ENCODE results near the gene BBS9. TPM values are rescaled to one million over a fixed set of nuclear protein-coding genes. Genes with fewer than 3 reads are reported as not detected.

BBS9 gene
- total and polyA plus RNA-seq, 2 of the 4 experiments (the other 2 are of a cell fraction), result 7.9 to 9.5 TPM

GRCh38 chr7:33589911-33590310, 460.5 kb downstream of the BBS9 start:
- no peak for ATAC-seq (ENCODE audit: low read depth)
- CTCF ChIA-PET, result no interaction called here
- TF ChIP-seq, protein P1, sequence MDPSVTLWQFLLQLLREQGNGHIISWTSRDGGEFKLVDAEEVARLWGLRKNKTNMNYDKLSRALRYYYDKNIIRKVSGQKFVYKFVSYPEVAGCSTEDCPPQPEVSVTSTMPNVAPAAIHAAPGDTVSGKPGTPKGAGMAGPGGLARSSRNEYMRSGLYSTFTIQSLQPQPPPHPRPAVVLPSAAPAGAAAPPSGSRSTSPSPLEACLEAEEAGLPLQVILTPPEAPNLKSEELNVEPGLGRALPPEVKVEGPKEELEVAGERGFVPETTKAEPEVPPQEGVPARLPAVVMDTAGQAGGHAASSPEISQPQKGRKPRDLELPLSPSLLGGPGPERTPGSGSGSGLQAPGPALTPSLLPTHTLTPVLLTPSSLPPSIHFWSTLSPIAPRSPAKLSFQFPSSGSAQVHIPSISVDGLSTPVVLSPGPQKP (IDR thresholded peaks at IDR 0.05; ENCODE audit: borderline replicate concordance, low read depth, low read length), result no peak
- TF ChIP-seq POLR2A (IDR thresholded peaks at IDR 0.05; ENCODE audit: low read depth, low read length) (no peak), MAZ (IDR thresholded peaks at IDR 0.05; ENCODE audit: borderline replicate concordance, low read depth, low read length) (no peak), FOS (IDR thresholded peaks at IDR 0.05; ENCODE audit: low read depth, low read length) (no peak), RFX5 (IDR thresholded peaks at IDR 0.05; ENCODE audit: low read depth, low read length) (no peak), SMC3 (IDR thresholded peaks at IDR 0.05; ENCODE audit: low read depth, low read length) (no peak), RAD21 (IDR thresholded peaks at IDR 0.05; ENCODE audit: low read length) (no peak), CHD1 (IDR thresholded peaks at IDR 0.05; ENCODE audit: low read depth, low read length) (no peak), BHLHE40 (IDR thresholded peaks at IDR 0.05; ENCODE audit: low read depth, low read length) (no peak), MXI1 (IDR thresholded peaks at IDR 0.05; ENCODE audit: borderline replicate concordance, low read depth, low read length) (no peak), NFE2L2 (IDR thresholded peaks at IDR 0.05; ENCODE audit: low read depth, low read length) (no peak), MAFK (IDR thresholded peaks at IDR 0.05; ENCODE audit: low read depth, low read length) (no peak), CEBPB (IDR thresholded peaks at IDR 0.05; ENCODE audit: low read depth, low read length) (no peak), RCOR1 (IDR thresholded peaks at IDR 0.05; ENCODE audit: insufficient replicate concordance, low read length) (no peak)
- TF ChIP-seq, protein P2, sequence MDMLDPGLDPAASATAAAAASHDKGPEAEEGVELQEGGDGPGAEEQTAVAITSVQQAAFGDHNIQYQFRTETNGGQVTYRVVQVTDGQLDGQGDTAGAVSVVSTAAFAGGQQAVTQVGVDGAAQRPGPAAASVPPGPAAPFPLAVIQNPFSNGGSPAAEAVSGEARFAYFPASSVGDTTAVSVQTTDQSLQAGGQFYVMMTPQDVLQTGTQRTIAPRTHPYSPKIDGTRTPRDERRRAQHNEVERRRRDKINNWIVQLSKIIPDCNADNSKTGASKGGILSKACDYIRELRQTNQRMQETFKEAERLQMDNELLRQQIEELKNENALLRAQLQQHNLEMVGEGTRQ (IDR thresholded peaks at IDR 0.05; ENCODE audit: low read depth, low read length), result no peak
- TF ChIP-seq, protein P3, sequence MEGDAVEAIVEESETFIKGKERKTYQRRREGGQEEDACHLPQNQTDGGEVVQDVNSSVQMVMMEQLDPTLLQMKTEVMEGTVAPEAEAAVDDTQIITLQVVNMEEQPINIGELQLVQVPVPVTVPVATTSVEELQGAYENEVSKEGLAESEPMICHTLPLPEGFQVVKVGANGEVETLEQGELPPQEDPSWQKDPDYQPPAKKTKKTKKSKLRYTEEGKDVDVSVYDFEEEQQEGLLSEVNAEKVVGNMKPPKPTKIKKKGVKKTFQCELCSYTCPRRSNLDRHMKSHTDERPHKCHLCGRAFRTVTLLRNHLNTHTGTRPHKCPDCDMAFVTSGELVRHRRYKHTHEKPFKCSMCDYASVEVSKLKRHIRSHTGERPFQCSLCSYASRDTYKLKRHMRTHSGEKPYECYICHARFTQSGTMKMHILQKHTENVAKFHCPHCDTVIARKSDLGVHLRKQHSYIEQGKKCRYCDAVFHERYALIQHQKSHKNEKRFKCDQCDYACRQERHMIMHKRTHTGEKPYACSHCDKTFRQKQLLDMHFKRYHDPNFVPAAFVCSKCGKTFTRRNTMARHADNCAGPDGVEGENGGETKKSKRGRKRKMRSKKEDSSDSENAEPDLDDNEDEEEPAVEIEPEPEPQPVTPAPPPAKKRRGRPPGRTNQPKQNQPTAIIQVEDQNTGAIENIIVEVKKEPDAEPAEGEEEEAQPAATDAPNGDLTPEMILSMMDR (conservative IDR thresholded peaks at IDR 0.05; ENCODE audit: low read depth, low read length), result no peak

More at GRCh38 chr7:33589911-33590310, 460.5 kb downstream of the BBS9 start:
- Histone ChIP-seq H3K27me3 (ENCODE audit: control insufficient read depth, insufficient read depth, low read length) (no peaks in the 10 kb centered on the region), H2AFZ (replicated peaks; ENCODE audit: low read length, poor library complexity) (no peak overlapping the region), H3K4ac (ENCODE audit: low read depth, low read length) (no peak overlapping the region), H2BK15ac (ENCODE audit: low read depth, low read length) (peak overlapping the region; percentile 27; the same call in 1 of the 3 replicates), H2AK9ac (replicated peaks; ENCODE audit: low read depth, low read length, poor library complexity) (no peak overlapping the region), H3K14ac (replicated peaks; ENCODE audit: low read depth, low read length) (0 out of 2 replicates have a peak overlapping the region, but pooled peaks have one; percentile 8), H3K18ac (ENCODE audit: low read depth, low read length) (no peak overlapping the region), H3K4me2 (ENCODE audit: low read depth, low read length) (no peak overlapping the region), H2AK5ac (ENCODE audit: low read depth, low read length) (peak overlapping the region; percentile 48; the same call in 1 of the 2 replicates), H4K91ac (ENCODE audit: insufficient read depth, low read depth, low read length) (0 out of 2 replicates have a peak overlapping the region, but pooled peaks have one; percentile 5), H2BK120ac (ENCODE audit: low read depth, low read length) (peak overlapping the region; percentile 2; the same call in 1 of the 2 replicates), H2BK20ac (ENCODE audit: low read depth, low read length) (peak overlapping the region; percentile 21; the same call in 1 of the 2 replicates), H3K4me3 (ENCODE audit: insufficient read depth, low read depth, low read length) (no peak overlapping the region), H3K79me1 (ENCODE audit: low read depth in 1 of 2, low read length in 2 of 2) (no peaks in the 10 kb centered on the region), H4K20me1 (ENCODE audit: insufficient read depth, low read length) (no peaks in the 10 kb centered on the region), H2BK5ac (ENCODE audit: low read depth, low read length, poor library complexity, severe bottlenecking) (no peak overlapping the region), H3K9me3 (ENCODE audit: control insufficient read depth, insufficient read depth, low read length) (no peaks in the 10 kb centered on the region), H4K8ac (ENCODE audit: low read depth in 2 of 2, low read length in 2 of 2) (no peak overlapping the region), H3K27ac (ENCODE audit: insufficient read depth, low read length) (no peak overlapping the region), H3K9me1 (ENCODE audit: insufficient read depth, low read length) (no peaks in the 10 kb centered on the region), H3K36me3 (ENCODE audit: control insufficient read depth, insufficient read depth, low read length) (no peaks in the 10 kb centered on the region), H3K23ac (ENCODE audit: low read depth, low read length) (no peak overlapping the region), H3K56ac (ENCODE audit: extremely low read depth, insufficient read depth, low read length) (no peak overlapping the region), H4K5ac (ENCODE audit: low read depth, low read length) (no peak overlapping the region), H3K9ac (ENCODE audit: low read depth, low read length) (no peak overlapping the region), H3K4me1 (ENCODE audit: control insufficient read depth, insufficient read depth, low read length) (peaks cover 3% of the 10 kb centered on the region; the same call in 1 of the 2 replicates)
- no TSS peak for BruUV-seq (replicated peaks)
- in situ Hi-C loops (cut with MboI; ENCODE audit: low sequenced_read_pairs), result no loop called here
- intact Hi-C loops (cut with micrococcal nuclease), result no loop called here
- DNase-seq, result no peak
- WGBS, 2 experiments (ENCODE audit: extremely low coverage in 2 of 2, insufficient read length in 1 of 2), result 80% methylated on average over 1 of the region's 2 CpGs; no CpG with 5 or more reads in 1 of the 2 experiments
- POLR2A ChIA-PET (ENCODE audit: unreplicated experiment), result no interaction called here
- dilution Hi-C loops (cut with HindIII; ENCODE audit: low sequenced_read_pairs, unreplicated experiment), result no loop called here
